Right atrium auricular region (tissue), 2 donors: ENCODE results near the gene DNAJB6. TPM values are rescaled to one million over a fixed set of nuclear protein-coding genes. Genes with fewer than 3 reads are reported as not detected.

Experiments
- DNase-seq: peaks from one replicate; pipeline ENCODE4 v3.0.0-alpha.2; 2019; ENCODE audit warnings: low spot score
- H3K27ac ChIP-seq, 2 donors: fragments of 200-600 bp; sonication (generic); 1 replicate in 1 of 2; 2 replicates in 1 of 2; pipeline ENCODE4 v1.5.1; 2016 to 2019
- H3K27me3 ChIP-seq, 2 donors: fragments of 200-600 bp; sonication (generic); one replicate each; pipeline versions ENCODE4 v1.5.1 to v1.6.0; 2017 to 2019
- H3K36me3 ChIP-seq: fragments of 200-600 bp; sonication (generic); one replicate; pipeline ENCODE4 v1.5.1; 2016
- H3K4me1 ChIP-seq, 2 donors: fragments of 200-600 bp; sonication (generic); one replicate each; pipeline versions ENCODE4 v1.5.1 to v1.6.0; 2017 to 2019
- H3K4me3 ChIP-seq, 2 donors: fragments of 200-600 bp; sonication (generic); 1 replicate in 1 of 2; 2 replicates in 1 of 2; pipeline ENCODE4 v1.5.1; 2017 to 2019; ENCODE audit warnings: mild to moderate bottlenecking in 1 of 2, moderate library complexity in 1 of 2
- H3K9me3 ChIP-seq, 2 donors: fragments of 200-600 bp; sonication (generic); one replicate each; pipeline ENCODE4 v1.5.1; 2019
- CTCF ChIP-seq, 2 donors: fragments of 200-600 bp; sonication (generic); IDR thresholded peaks; one replicate each; pipeline ENCODE4 v1.5.1; 2019; ENCODE audit warnings: antibody characterized with exemption in 2 of 2
- total RNA-seq, 2 donors: library from RNA; depleted of rRNA; stranded (reverse); fragments of >200 nt; gene quantifications; one replicate each; pipeline ENCODE4 v1.1.0, GENCODE V29; 2016

DNAJB6 gene
- total RNA-seq, 2 donors from 2014 or later: 134 to 137 TPM

- DNase-seq: no peak
- Histone ChIP-seq H3K4me3 (no peak overlapping the region), H3K27me3 (no peaks in the 10 kb centered on the region), H3K9me3 (no peaks in the 10 kb centered on the region), H3K36me3 (no peaks in the 10 kb centered on the region), H3K27ac (no peak overlapping the region), H3K4me1 (peaks cover 0 to 7% of the 10 kb centered on the region in 2 donors)
- TF ChIP-seq CTCF (IDR thresholded peaks at IDR 0.05): no peak
Measured at GRCh38 chr7:157434231-157434630, 97.4 kb downstream of the DNAJB6 start.

DNA sequence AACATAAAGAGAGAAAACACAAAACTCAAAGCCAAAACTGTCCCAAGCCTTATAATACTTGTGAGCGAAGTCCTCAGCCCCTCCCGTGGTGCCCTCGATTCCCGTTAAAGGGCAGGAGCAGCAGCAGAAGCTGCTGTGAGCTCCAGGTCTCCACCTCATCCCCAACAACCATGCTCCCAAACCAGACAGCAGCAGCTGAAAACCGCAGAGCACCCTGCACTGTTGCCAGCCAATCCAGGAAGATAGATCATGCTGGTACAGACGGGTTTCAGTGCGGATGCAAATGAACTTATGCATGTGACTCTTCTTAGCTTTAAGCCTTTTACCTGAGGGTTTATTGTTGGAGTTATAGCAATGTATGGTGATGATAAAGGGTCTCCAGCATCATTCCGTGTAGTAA, 97.9 kb downstream of the DNAJB6 start:
- Histone ChIP-seq H3K4me3 (no peak overlapping the region), H3K36me3 (no peaks in the 10 kb centered on the region), H3K27me3 (no peaks in the 10 kb centered on the region), H3K9me3 (no peaks in the 10 kb centered on the region), H3K4me1 (peaks cover 0 to 7% of the 10 kb centered on the region in 2 donors), H3K27ac (no peak overlapping the region)
- TF ChIP-seq CTCF (IDR thresholded peaks at IDR 0.05): no peak
- no peak for DNase-seq

DNA sequence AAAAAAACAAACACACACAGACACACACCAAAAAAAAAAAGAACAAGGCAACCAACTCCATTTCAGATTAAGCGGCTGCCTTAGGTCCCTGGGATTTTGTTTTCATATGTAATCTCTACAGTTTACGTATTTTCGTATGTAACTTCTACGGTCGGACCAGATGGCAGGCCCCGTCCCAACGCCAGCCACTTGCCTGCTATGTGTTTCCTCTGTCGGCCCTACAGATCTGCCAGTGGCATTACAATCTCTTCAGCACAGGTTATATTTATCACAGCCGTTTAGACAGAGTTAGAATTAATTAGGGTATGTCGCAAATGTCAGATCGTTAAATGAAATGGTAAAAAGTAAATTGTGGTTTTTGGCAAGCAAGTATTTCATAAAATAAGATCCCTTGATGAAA, 99.3 kb downstream of the DNAJB6 start:
- no peak for DNase-seq
- H3K27me3 ChIP-seq: no peaks in the 10 kb centered on the region
- no peaks in the 10 kb centered on the region for H3K9me3 ChIP-seq
- H3K27ac ChIP-seq: no peak overlapping the region
- peaks cover 0 to 7% of the 10 kb centered on the region in 2 donors for H3K4me1 ChIP-seq
- no peaks in the 10 kb centered on the region for H3K36me3 ChIP-seq
- no peak overlapping the region for H3K4me3 ChIP-seq
- no peak for TF ChIP-seq CTCF (IDR thresholded peaks at IDR 0.05)

GRCh38 chr7:157436763-157437480, 100.1 kb downstream of the DNAJB6 start:
- no peak for DNase-seq

DNA sequence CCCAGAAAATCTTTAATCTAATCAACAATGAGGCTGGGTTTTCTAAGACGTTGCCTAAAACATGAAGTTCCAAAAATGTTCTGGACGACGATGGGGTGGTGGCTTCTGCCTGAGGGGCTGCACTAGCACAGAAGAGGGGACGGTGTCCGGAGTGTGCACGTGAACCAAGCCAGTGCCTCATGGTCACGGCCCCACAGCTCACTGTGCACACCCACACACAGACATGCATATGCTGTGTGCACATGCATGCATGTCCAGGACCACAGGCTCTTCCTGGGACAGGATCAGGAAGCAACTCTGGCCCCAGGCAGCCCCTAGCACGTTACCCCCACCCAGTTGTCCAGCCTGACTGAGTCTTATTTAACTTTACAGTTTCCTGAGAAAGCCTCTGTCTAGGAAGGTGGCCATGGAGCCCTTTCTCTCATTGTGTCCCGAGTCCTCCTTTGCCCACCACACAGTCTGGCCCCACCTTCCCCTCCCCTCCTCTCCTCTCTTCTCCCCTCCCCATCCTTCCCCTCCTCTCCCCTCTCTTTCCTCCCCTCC, 100.8 kb downstream of the DNAJB6 start:
- Histone ChIP-seq H3K27me3 (no peaks in the 10 kb centered on the region), H3K4me1 (peaks cover 0 to 2% of the 10 kb centered on the region in 2 donors), H3K9me3 (no peaks in the 10 kb centered on the region), H3K4me3 (no peak overlapping the region), H3K27ac (no peak overlapping the region), H3K36me3 (no peaks in the 10 kb centered on the region)
- no peak for TF ChIP-seq CTCF (IDR thresholded peaks at IDR 0.05)
- no peak for DNase-seq

More at GRCh38 chr7:157436763-157437480, 100.1 kb downstream of the DNAJB6 start:
- no peaks in the 10 kb centered on the region for H3K36me3 ChIP-seq
- no peak overlapping the region for H3K27ac ChIP-seq
- TF ChIP-seq CTCF (IDR thresholded peaks at IDR 0.05): no peak
- no peaks in the 10 kb centered on the region for H3K27me3 ChIP-seq
- no peaks in the 10 kb centered on the region for H3K9me3 ChIP-seq
- peaks cover 0 to 7% of the 10 kb centered on the region in 2 donors for H3K4me1 ChIP-seq
- no peak overlapping the region for H3K4me3 ChIP-seq
